SK-N-SH (cell line): Measurements from ENCODE around the gene PARD3B. TPM values are rescaled to one million over a fixed set of nuclear protein-coding genes. Genes with fewer than 3 reads are reported as not detected.

Source experiments
- CTCF ChIA-PET: fragments of 300-600, 350-600 bp; formaldehyde crosslinking; extraction: SDS; loops from one replicate; lab custom pipeline; 2021; lab: Yijun Ruan, JAX
- POLR2A ChIA-PET: fragments of 350-600 bp; sonication (Branson Sonifier 250); formaldehyde crosslinking; extraction: SDS; loops from one replicate; lab custom pipeline; 2020; ENCODE audit warnings: antibody characterized with exemption, inconsistent platforms; lab: Yijun Ruan, JAX
- DNase-seq: peaks from one replicate; pipeline ENCODE4 v3.0.0; 2012
- H2AFZ ChIP-seq: fragments of 200-600 bp; sonication (generic); 2 replicates; pipeline ENCODE4 v1.8.1; 2016; ENCODE audit warnings: antibody characterized with exemption, mild to moderate bottlenecking, low read depth
- H3F3A ChIP-seq: fragments of 200-600 bp; sonication (generic); replicated peaks from 2 replicates; pipeline ENCODE3; 2016; ENCODE audit warnings: antibody characterized with exemption, mild to moderate bottlenecking; ENCODE audit not compliant: insufficient read depth
- H3K27ac ChIP-seq, 2 experiments: fragments of 200-500 bp in 1 of 2; fragments of 200-600 bp in 1 of 2; sonication (Bioruptor generic) in 1 of 2; sonication (generic), shearing (Covaris generic) in 1 of 2; 2 replicates each; pipeline versions ENCODE4 v1.5.1 to v1.6.1; 2014 to 2016; ENCODE audit warnings: low read depth in 2 of 2, inconsistent platforms in 1 of 2, low read length in 1 of 2, mild to moderate bottlenecking in 1 of 2, mixed read lengths in 1 of 2
- H3K27me3 ChIP-seq: fragments of 200-600 bp; sonication (generic), shearing (Covaris generic); 2 replicates; pipeline ENCODE4 v1.6.1; 2016; ENCODE audit warnings: mixed run types; ENCODE audit not compliant: insufficient read depth
- H3K36me3 ChIP-seq, 2 experiments: fragments of 200-500 bp in 1 of 2; fragments of 200-600 bp in 1 of 2; sonication (Bioruptor generic) in 1 of 2; sonication (generic) in 1 of 2; replicated peaks in 1 of 2; 2 replicates each; pipeline versions ENCODE3 to v1.5.1; 2014 to 2016; ENCODE audit warnings: low read length in 1 of 2, mild to moderate bottlenecking in 1 of 2; ENCODE audit not compliant: insufficient read depth in 2 of 2, control insufficient read depth in 1 of 2
- H3K4me1 ChIP-seq, 2 experiments: fragments of 200-500 bp in 1 of 2; fragments of 200-600 bp in 1 of 2; sonication (Bioruptor generic) in 1 of 2; sonication (generic), shearing (Covaris generic) in 1 of 2; 2 replicates each; pipeline versions ENCODE4 v1.5.1 to v1.6.1; 2014 to 2016; ENCODE audit warnings: low read depth in 1 of 2, low read length in 1 of 2, mixed run types in 1 of 2; ENCODE audit not compliant: insufficient read depth in 2 of 2, control insufficient read depth in 1 of 2
- H3K4me2 ChIP-seq: fragments of 200-600 bp; sonication (generic), shearing (Covaris generic); 2 replicates; pipeline ENCODE4 v1.6.1; 2017; ENCODE audit warnings: mixed run types
- H3K4me3 ChIP-seq, 2 experiments: fragments of 200-500 bp in 1 of 2; fragments of 200-600 bp in 1 of 2; sonication (Bioruptor generic) in 1 of 2; sonication (generic), shearing (Covaris generic) in 1 of 2; 2 replicates each; pipeline versions ENCODE4 v1.5.1 to v1.8.1; 2014 to 2016; ENCODE audit warnings: low read depth in 2 of 2, inconsistent platforms in 1 of 2, low read length in 1 of 2, mild to moderate bottlenecking in 1 of 2, mixed read lengths in 1 of 2, moderate library complexity in 1 of 2
- H3K79me2 ChIP-seq: fragments of 200-600 bp; sonication (generic); 2 replicates; pipeline ENCODE4 v1.8.1; 2017; ENCODE audit warnings: mild to moderate bottlenecking; ENCODE audit not compliant: insufficient read depth
- H3K9ac ChIP-seq: fragments of 200-600 bp; sonication (generic); 2 replicates; pipeline ENCODE4 v1.6.1; 2017; ENCODE audit warnings: mixed run types
- H3K9me2 ChIP-seq: fragments of 200-600 bp; sonication (generic); 2 replicates; pipeline ENCODE4 v1.6.1; 2017; ENCODE audit warnings: mixed run types
- H3K9me3 ChIP-seq: fragments of 200-600 bp; sonication (generic); 2 replicates; pipeline ENCODE4 v1.6.1; 2017; ENCODE audit warnings: mixed run types, mild to moderate bottlenecking, moderate library complexity
- H4K20me1 ChIP-seq: fragments of 200-600 bp; sonication (generic); 2 replicates; pipeline ENCODE4 v1.6.1; 2017; ENCODE audit warnings: mild to moderate bottlenecking, mixed run types; ENCODE audit not compliant: insufficient read depth
- CTCF ChIP-seq: fragments of 200-600 bp; sonication (generic); IDR thresholded peaks from 2 replicates; pipeline ENCODE4 v1.6.1; 2017; ENCODE audit warnings: antibody characterized with exemption, mild to moderate bottlenecking, moderate library complexity
- EZH2phosphoT487 ChIP-seq: fragments of 200-600 bp; sonication (generic); IDR thresholded peaks from 2 replicates; pipeline ENCODE4 v1.6.1; 2017; ENCODE audit warnings: low read depth, mixed run types, mild to moderate bottlenecking, antibody characterized with exemption, moderate library complexity, borderline replicate concordance
- FOSL2 ChIP-seq: IDR thresholded peaks from 2 replicates; pipeline ENCODE4 v1.4.0; 2012; ENCODE audit warnings: low read depth, mild to moderate bottlenecking, moderate library complexity, borderline replicate concordance
- FOXM1 ChIP-seq: IDR thresholded peaks from 2 replicates; pipeline ENCODE4 v1.4.0; 2012; ENCODE audit warnings: low read depth, mild to moderate bottlenecking
- GABPA ChIP-seq: IDR thresholded peaks from 2 replicates; pipeline ENCODE4 v1.4.0; 2012; ENCODE audit warnings: low read depth, mild to moderate bottlenecking
- JUND ChIP-seq: IDR thresholded peaks from 2 replicates; pipeline ENCODE4 v1.4.0; 2012
- MAX ChIP-seq: IDR thresholded peaks from 2 replicates; pipeline ENCODE4 v1.4.0; 2012; ENCODE audit warnings: low read depth
- MEF2A ChIP-seq: IDR thresholded peaks from 2 replicates; pipeline ENCODE4 v1.4.0; 2012; ENCODE audit warnings: low read depth, borderline replicate concordance
- MXI1 ChIP-seq: IDR thresholded peaks from 2 replicates; pipeline ENCODE4 v1.6.1; 2012; ENCODE audit warnings: mild to moderate bottlenecking, low read depth, low read length, improper control_type of control experiment
- RCOR1 ChIP-seq: fragments of 150-350 bp; IDR thresholded peaks from 2 replicates; pipeline ENCODE4 v1.6.1; 2017; ENCODE audit warnings: antibody characterized with exemption, low read length
- RFX5 ChIP-seq: IDR thresholded peaks from 2 replicates; pipeline ENCODE4 v1.6.1; 2012; ENCODE audit warnings: mild to moderate bottlenecking, improper control_type of control experiment, low read length
- RXRA ChIP-seq: IDR thresholded peaks from 2 replicates; pipeline ENCODE4 v1.4.0; 2012; ENCODE audit warnings: low read depth, mild to moderate bottlenecking, borderline replicate concordance
- SIN3A ChIP-seq: IDR thresholded peaks from 2 replicates; pipeline ENCODE4 v1.6.1; 2012; ENCODE audit warnings: low read depth, mild to moderate bottlenecking, low read length, moderate library complexity, borderline replicate concordance
- SMC3 ChIP-seq: IDR thresholded peaks from 2 replicates; pipeline ENCODE4 v1.6.1; 2012; ENCODE audit warnings: low read depth, low read length, improper control_type of control experiment
- TAF1 ChIP-seq: IDR thresholded peaks from 2 replicates; pipeline ENCODE4 v1.6.1; 2012; ENCODE audit warnings: low read depth, mild to moderate bottlenecking, low read length, moderate library complexity, borderline replicate concordance
- TEAD4 ChIP-seq: IDR thresholded peaks from 2 replicates; pipeline ENCODE4 v1.4.0; 2012; ENCODE audit warnings: mild to moderate bottlenecking, borderline replicate concordance; ENCODE audit not compliant: insufficient read depth
- USF2 ChIP-seq: fragments of 150-350 bp; IDR thresholded peaks from 2 replicates; pipeline ENCODE4 v1.6.1; 2017; ENCODE audit warnings: antibody characterized with exemption, low read length, low read depth, borderline replicate concordance
- YY1 ChIP-seq: IDR thresholded peaks from 2 replicates; pipeline ENCODE4 v1.4.0; 2012; ENCODE audit warnings: low read depth, mild to moderate bottlenecking
- WGBS: methylation state at CpG from one replicate; pipeline ENCODE4 v1.1.6; 2017; ENCODE audit warnings: low lambda C conversion rate; 5-methylcytosine and 5-hydroxymethylcytosine counted together
- polyA plus RNA-seq, 3 experiments: library from polyadenylated mRNA; depleted of rRNA; stranded (reverse); fragments of >200 nt; gene quantifications; 2 replicates each; pipeline ENCODE4 v1.2.3, GENCODE V29; 2012

The PARD3B gene
- polyA plus RNA-seq (2012; rRNA removed): 0.87 and 0.89 TPM in 2 replicates
- polyA plus RNA-seq (2012; cell fraction: cytosol; rRNA removed): 0.89 and 0.99 TPM in 2 replicates
- 1.1 and 1.4 TPM in 2 replicates for polyA plus RNA-seq (2012; cell fraction: nucleus; rRNA removed)

GRCh38 chr2:204544961-204545860, at the start of gene PARD3B:
Gene PARD3B (plus strand): TSS chr2:204545475. CDS start chr2:204546000, 525 bp downstream.
- no peaks in the 10 kb centered on the region for H3K9me2 ChIP-seq
- WGBS: 11% methylated on average over 37 of the region's 82 CpGs
- peak within 1 kb of the TSS; percentile 96 for H3K4me2 ChIP-seq
- ChIA-PET POLR2A (no interaction called here), CTCF (no interaction called here)
- H3K4me3 ChIP-seq: peak within 1 kb of the TSS; percentile 78 to 79
- no peaks in the 10 kb centered on the region for H3K27me3 ChIP-seq
- H3K36me3 ChIP-seq: no peaks in the 10 kb centered on the region
- no peaks in the 10 kb centered on the region for H3K9me3 ChIP-seq
- H2AFZ ChIP-seq: peak within 1 kb of the TSS; percentile 95
- H3K9ac ChIP-seq: peak within 1 kb of the TSS; percentile 69; the same call in 1 of the 2 replicates
- no peaks in the 10 kb centered on the region for H4K20me1 ChIP-seq
- DNase-seq: peak; percentile 84
- peaks cover 0 to 13% of the 10 kb centered on the region in 2 experiments; a peak in 1 of 4 replicates for H3K4me1 ChIP-seq
- no peaks in the 10 kb centered on the region for H3K79me2 ChIP-seq
- H3K27ac ChIP-seq: peak within 1 kb of the TSS; percentile 18 to 47; a peak in 2 of 4 replicates
- H3F3A ChIP-seq: peaks cover 4% of the 10 kb centered on the region
- TF ChIP-seq FOSL2: no peak
- TF ChIP-seq RCOR1: no peak
- no peak for TF ChIP-seq YY1
- TF ChIP-seq USF2: no peak
- TF ChIP-seq CTCF: no peak
- TF ChIP-seq SMC3: no peak
- TF ChIP-seq RFX5: no peak
- TF ChIP-seq MEF2A: no peak
- no peak for TF ChIP-seq EZH2phosphoT487
- TF ChIP-seq SIN3A: no peak
- peak; percentile 35 for TF ChIP-seq MXI1
- no peak for TF ChIP-seq RXRA
- TF ChIP-seq GABPA: no peak
- no peak for TF ChIP-seq FOXM1
- no peak for TF ChIP-seq TEAD4
- peak; percentile 40; the same call in 1 of the 2 replicates for TF ChIP-seq MAX
- TF ChIP-seq TAF1: no peak
- no peak for TF ChIP-seq JUND
